Measurements from ENCODE around the gene HOMER3. TPM values are rescaled to one million over a fixed set of nuclear protein-coding genes. Genes with fewer than 3 reads are reported as not detected.

Gene HOMER3
- total RNA-seq, 4 donors from 2014 or later: 86.2 to 202 (median 113) TPM

- TF ChIP-seq CTCF (IDR thresholded peaks at IDR 0.05 in 4 of 5, conservative IDR thresholded peaks at IDR 0.05 in 1 of 5) (no peak), POLR2A (IDR thresholded peaks at IDR 0.05) (no peak)
- ATAC-seq: no peak
- in situ Hi-C loops (cut with MboI; ENCODE audit: low sequenced_read_pairs in 4 of 4): no loop called here
- Histone ChIP-seq H3K27me3 (no peaks in the 10 kb centered on the region), H3K4me3 (no peak overlapping the region), H3K36me3 (peaks cover 0 to 14% of the 10 kb centered on the region in 2 donors), H3K9me3 (no peaks in the 10 kb centered on the region), H3K4me1 (peaks cover 6 to 8% of the 10 kb centered on the region in 2 donors), H3K27ac (no peak overlapping the region)
- no peak for DNase-seq
- intact Hi-C loops (cut with DNase I; ENCODE audit: low total_unique reads): no loop called here
Observed at GRCh38 chr19:18912933-18913332, 28.1 kb downstream of the HOMER3 start.

- in situ Hi-C loops (cut with MboI; ENCODE audit: low sequenced_read_pairs in 4 of 4): no loop called here
- TF ChIP-seq CTCF (IDR thresholded peaks at IDR 0.05 in 4 of 5, conservative IDR thresholded peaks at IDR 0.05 in 1 of 5) (no peak), POLR2A (IDR thresholded peaks at IDR 0.05) (no peak)
- Histone ChIP-seq H3K27ac (no peak overlapping the region), H3K4me3 (no peak overlapping the region), H3K4me1 (no peaks in the 10 kb centered on the region), H3K9me3 (no peaks in the 10 kb centered on the region), H3K36me3 (peaks cover 0 to 26% of the 10 kb centered on the region in 2 donors), H3K27me3 (no peaks in the 10 kb centered on the region)
- ATAC-seq (no peak), DNase-seq (no peak)
- intact Hi-C loops (cut with DNase I; ENCODE audit: low total_unique reads): no loop called here
Observed at GRCh38 chr19:18910801-18911436, 30.1 kb downstream of the HOMER3 start.

GRCh38 chr19:18910010-18910409 lies 31.0 kb downstream of the HOMER3 start:
- TF ChIP-seq POLR2A (IDR thresholded peaks at IDR 0.05) (no peak), CTCF (IDR thresholded peaks at IDR 0.05 in 4 of 5, conservative IDR thresholded peaks at IDR 0.05 in 1 of 5) (no peak)
- ATAC-seq (no peak), DNase-seq (no peak)
- Histone ChIP-seq H3K9me3 (no peaks in the 10 kb centered on the region), H3K27ac (no peak overlapping the region), H3K4me1 (no peaks in the 10 kb centered on the region), H3K36me3 (peaks cover 0 to 35% of the 10 kb centered on the region in 2 donors), H3K27me3 (no peaks in the 10 kb centered on the region), H3K4me3 (no peak overlapping the region)
- intact Hi-C loops (cut with DNase I; ENCODE audit: low total_unique reads) (no loop called here), in situ Hi-C loops (cut with MboI; ENCODE audit: low sequenced_read_pairs in 4 of 4) (no loop called here)

- TF ChIP-seq CTCF (IDR thresholded peaks at IDR 0.05 in 4 of 5, conservative IDR thresholded peaks at IDR 0.05 in 1 of 5) (no peak), POLR2A (IDR thresholded peaks at IDR 0.05) (no peak)
- Histone ChIP-seq H3K9me3 (no peaks in the 10 kb centered on the region), H3K36me3 (peaks cover 0 to 41% of the 10 kb centered on the region in 2 donors), H3K4me3 (no peak overlapping the region), H3K4me1 (no peaks in the 10 kb centered on the region), H3K27ac (no peak overlapping the region), H3K27me3 (no peaks in the 10 kb centered on the region)
- in situ Hi-C loops (cut with MboI; ENCODE audit: low sequenced_read_pairs in 4 of 4) (no loop called here), intact Hi-C loops (cut with DNase I; ENCODE audit: low total_unique reads) (no loop called here)
- ATAC-seq: no peak
- DNase-seq: no peak
Observed at GRCh38 chr19:18908917-18909619, 31.9 kb downstream of the HOMER3 start.
